ENCODE data around the gene KCNIP2.

DNA sequence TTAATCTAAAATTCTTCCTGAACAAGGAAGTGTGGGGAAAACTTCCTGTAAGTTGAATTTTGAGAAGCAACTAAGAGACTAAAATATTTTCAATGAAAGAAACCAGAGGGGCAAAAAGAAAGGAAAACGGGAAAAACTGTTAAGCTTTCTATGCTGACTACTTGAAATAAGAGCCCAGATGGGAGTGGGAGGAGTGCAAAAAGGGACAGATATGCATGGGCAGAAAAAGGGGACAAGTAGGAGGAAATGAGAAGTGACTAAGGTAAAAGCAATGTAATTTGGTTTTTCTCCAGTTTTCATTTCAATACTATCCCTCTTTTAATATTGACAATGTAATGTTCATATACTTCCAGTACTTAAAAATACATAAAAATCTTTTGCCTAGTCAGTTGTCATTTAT lies 36.4 kb downstream of the KCNIP2 start:
- TF ChIP-seq, protein P1, sequence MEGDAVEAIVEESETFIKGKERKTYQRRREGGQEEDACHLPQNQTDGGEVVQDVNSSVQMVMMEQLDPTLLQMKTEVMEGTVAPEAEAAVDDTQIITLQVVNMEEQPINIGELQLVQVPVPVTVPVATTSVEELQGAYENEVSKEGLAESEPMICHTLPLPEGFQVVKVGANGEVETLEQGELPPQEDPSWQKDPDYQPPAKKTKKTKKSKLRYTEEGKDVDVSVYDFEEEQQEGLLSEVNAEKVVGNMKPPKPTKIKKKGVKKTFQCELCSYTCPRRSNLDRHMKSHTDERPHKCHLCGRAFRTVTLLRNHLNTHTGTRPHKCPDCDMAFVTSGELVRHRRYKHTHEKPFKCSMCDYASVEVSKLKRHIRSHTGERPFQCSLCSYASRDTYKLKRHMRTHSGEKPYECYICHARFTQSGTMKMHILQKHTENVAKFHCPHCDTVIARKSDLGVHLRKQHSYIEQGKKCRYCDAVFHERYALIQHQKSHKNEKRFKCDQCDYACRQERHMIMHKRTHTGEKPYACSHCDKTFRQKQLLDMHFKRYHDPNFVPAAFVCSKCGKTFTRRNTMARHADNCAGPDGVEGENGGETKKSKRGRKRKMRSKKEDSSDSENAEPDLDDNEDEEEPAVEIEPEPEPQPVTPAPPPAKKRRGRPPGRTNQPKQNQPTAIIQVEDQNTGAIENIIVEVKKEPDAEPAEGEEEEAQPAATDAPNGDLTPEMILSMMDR (IDR thresholded peaks at IDR 0.05): no peak
- TF ChIP-seq EP300 (IDR thresholded peaks at IDR 0.05; ENCODE audit: low read depth) (no peak), POLR2AphosphoS5 (IDR thresholded peaks at IDR 0.05) (no peak)
